Spleen (tissue), 11 donors: ENCODE results near the gene FAM161A. TPM values are rescaled to one million over a fixed set of nuclear protein-coding genes. Genes with fewer than 3 reads are reported as not detected.

Experiments used
- DNase-seq: peaks from one replicate; pipeline ENCODE4 v3.0.0-alpha.2; 2020
- H3K27ac ChIP-seq, 8 donors: fragments of 200-600 bp; sonication (generic) in 7 of 8; 1 replicate in 4 of 8; 2 replicates in 4 of 8; pipeline versions ENCODE4 v1.5.0 to v1.8.0; 2016 to 2021; ENCODE audit warnings: inconsistent platforms in 4 of 8, mild to moderate bottlenecking in 4 of 8, moderate library complexity in 1 of 8
- H3K27me3 ChIP-seq, 7 donors: fragments of 200-600 bp; sonication (generic) in 6 of 7; replicated peaks in 1 of 7; 1 replicate in 4 of 7; 2 replicates in 3 of 7; pipeline versions ENCODE4 v1.5.0 to v1.8.0; 2016 to 2021; ENCODE audit warnings: inconsistent platforms in 3 of 7, mild to moderate bottlenecking in 1 of 7
- H3K36me3 ChIP-seq, 6 donors: fragments of 200-600 bp; sonication (generic) in 5 of 6; 1 replicate in 4 of 6; 2 replicates in 2 of 6; pipeline versions ENCODE4 v1.5.0 to v1.8.0; 2016 to 2021; ENCODE audit warnings: inconsistent platforms in 2 of 6
- H3K4me1 ChIP-seq, 6 donors: fragments of 200-600 bp; sonication (generic) in 5 of 6; 1 replicate in 3 of 6; 2 replicates in 3 of 6; pipeline versions ENCODE4 v1.5.0 to v1.8.0; 2016 to 2021; ENCODE audit warnings: inconsistent platforms in 3 of 6
- H3K4me3 ChIP-seq, 8 donors: fragments of 200-600 bp; sonication (generic) in 7 of 8; 1 replicate in 4 of 8; 2 replicates in 4 of 8; pipeline versions ENCODE4 v1.5.0 to v1.8.0; 2016 to 2021; ENCODE audit warnings: inconsistent platforms in 4 of 8, mild to moderate bottlenecking in 4 of 8, moderate library complexity in 2 of 8
- H3K9me3 ChIP-seq, 8 donors: fragments of 200-600 bp; sonication (generic) in 7 of 8; 1 replicate in 4 of 8; 2 replicates in 4 of 8; pipeline versions ENCODE4 v1.5.0 to v1.8.0; 2016 to 2021; ENCODE audit warnings: inconsistent platforms in 4 of 8
- CTCF ChIP-seq, 11 experiments: fragments of 200-600 bp in 7 of 11; fragments of 450-650 bp in 4 of 11; sonication (generic) in 4 of 11; IDR thresholded peaks in 8 of 11; conservative IDR thresholded peaks in 3 of 11; 1 replicate in 7 of 11; 2 replicates in 4 of 11; pipeline versions ENCODE4 v1.4.0 to v1.8.0; 2016 to 2021; ENCODE audit warnings: antibody characterized with exemption in 11 of 11, inconsistent platforms in 4 of 11, mild to moderate bottlenecking in 1 of 11
- POLR2A ChIP-seq, 3 donors: fragments of 450-650 bp; IDR thresholded peaks; one replicate each; pipeline ENCODE4 v1.5.1; 2017; ENCODE audit warnings: antibody characterized with exemption in 3 of 3, mild to moderate bottlenecking in 1 of 3
- POLR2AphosphoS5 ChIP-seq, 3 donors: sonication (generic); formaldehyde crosslinking; IDR thresholded peaks; one replicate each; pipeline ENCODE4 v1.5.1; 2017; ENCODE audit warnings: antibody characterized with exemption in 3 of 3
- WGBS, 5 donors: extraction: QIAGEN DNeasy Blood & Tissue Kit in 3 of 5; methylation state at CpG; one replicate each; pipeline versions ENCODE4 v1.1.5 to v1.1.7; 2013 to 2018; 5-methylcytosine and 5-hydroxymethylcytosine counted together
- intact Hi-C: fragments of 100-400 bp; cut with DNase I; formaldehyde crosslinking; loops from one replicate; pipeline ENCODE4 v1.15.0; 2023; ENCODE audit warnings: low total_unique reads
- polyA plus RNA-seq, 3 donors: library from polyadenylated mRNA; stranded (reverse); fragments of 200-250 nt; gene quantifications; one replicate each; pipeline ENCODE4 v1.2.1, GENCODE V29; 2013
- total RNA-seq, 7 donors: library from RNA; depleted of rRNA in 3 of 7; stranded (reverse); fragments of >200 nt in 3 of 7; fragmentation: NEBNext Ultra II Directional in 4 of 7; extraction: Animal tissue kit (Norgen Biotek cat#: 25700) in 4 of 7; gene quantifications; one replicate each; pipeline versions ENCODE4 v1.1.0 to v1.2.1, GENCODE V29; 2016 to 2021
- donor health status: healthy with polysubstance abuse.
- donor health status: DM: no; HTN: no; CAD: no; lungs with moderate emphysema.
- donor health status: DM: no; HTN: no; CAD: no.
- donor health status: Bipolar disorder and iron deficiency.
- donor health status: healthy.
- donor health status: DM: no; HTN: no; CAD: no.
- donor health status: DM: yes; HTN: yes; CAD: no.

FAM161A gene
- total and polyA plus RNA-seq, 10 donors: 0.76 to 3.1 (median 1.6) TPM

GRCh38 chr2:61888267-61889055, 34.6 kb upstream of the FAM161A start, which contains the start of gene CCT4:
Gene CCT4 (minus strand): TSS chr2:61888656. CDS start chr2:61888507, 149 bp downstream.
- peak; percentile 97 for DNase-seq
- no peaks in the 10 kb centered on the region for H3K9me3 ChIP-seq
- H3K36me3 ChIP-seq: peaks cover 0 to 31% (median 23%) of the 10 kb centered on the region in 6 donors
- intact Hi-C loops: no loop called here
- 0 to 2% (median 1%) methylated on average over 49 to 74 of the region's 74 CpGs for WGBS, 5 donors
- no peaks in the 10 kb centered on the region for H3K27me3 ChIP-seq
- H3K27ac ChIP-seq: peak within 1 kb of the TSS; percentile 84 to 99 (median 96)
- H3K4me3 ChIP-seq: peak within 1 kb of the TSS; percentile 61 to 96 (median 76)
- H3K4me1 ChIP-seq: peaks cover 13 to 44% (median 34%) of the 10 kb centered on the region in 6 donors
- TF ChIP-seq POLR2A (IDR thresholded peaks at IDR 0.05) (peak; percentile 56 to 94 (median 72)), CTCF (IDR thresholded peaks at IDR 0.05 in 8 of 11, conservative IDR thresholded peaks at IDR 0.05 in 3 of 11) (peak in 4 of 11 experiments; percentile 6 to 29 (median 15)), POLR2AphosphoS5 (IDR thresholded peaks at IDR 0.05) (peak; percentile 97 to 98 (median 98))

- H3K4me1 ChIP-seq: peaks cover 13 to 44% (median 34%) of the 10 kb centered on the region in 6 donors
- TF ChIP-seq POLR2A (IDR thresholded peaks at IDR 0.05) (no peak), POLR2AphosphoS5 (IDR thresholded peaks at IDR 0.05) (no peak), CTCF (IDR thresholded peaks at IDR 0.05 in 8 of 11, conservative IDR thresholded peaks at IDR 0.05 in 3 of 11) (no peak)
- H3K36me3 ChIP-seq: peaks cover 2 to 38% (median 29%) of the 10 kb centered on the region in 6 donors
- peak overlapping the region; percentile 84 to 99 (median 96) for H3K27ac ChIP-seq
- no peaks in the 10 kb centered on the region for H3K9me3 ChIP-seq
- 0 to 1% (median 1%) methylated on average over 18 of the region's 18 CpGs for WGBS, 5 donors
- no peak for DNase-seq
- H3K4me3 ChIP-seq: peak overlapping the region; percentile 61 to 96 (median 76)
- no peaks in the 10 kb centered on the region for H3K27me3 ChIP-seq
- intact Hi-C loops: no loop called here
These were observed 33.9 kb upstream of the FAM161A start for GRCh38 chr2:61887717-61888266.

- 85 to 93% (median 87%) methylated on average over 18 of the region's 18 CpGs for WGBS, 5 donors
- peaks cover 6 to 55% (median 46%) of the 10 kb centered on the region in 6 donors for H3K36me3 ChIP-seq
- no peaks in the 10 kb centered on the region for H3K9me3 ChIP-seq
- TF ChIP-seq CTCF (IDR thresholded peaks at IDR 0.05 in 8 of 11, conservative IDR thresholded peaks at IDR 0.05 in 3 of 11) (no peak), POLR2A (IDR thresholded peaks at IDR 0.05) (no peak), POLR2AphosphoS5 (IDR thresholded peaks at IDR 0.05) (no peak)
- peaks cover 13 to 44% (median 34%) of the 10 kb centered on the region in 6 donors for H3K4me1 ChIP-seq
- peak overlapping the region in 4 of 8 donors; percentile 61 to 81 (median 76) for H3K4me3 ChIP-seq
- no peak for DNase-seq
- intact Hi-C loops: no loop called here
- no peaks in the 10 kb centered on the region for H3K27me3 ChIP-seq
- no peak overlapping the region for H3K27ac ChIP-seq
These were observed 32.2 kb upstream of the FAM161A start for GRCh38 chr2:61885896-61886603.
